ENCODE results near the gene GAL3ST1.

The GAL3ST1 gene

GRCh38 chr22:30531651-30532608 is 42.5 kb downstream of the GAL3ST1 start:
- no peak for DNase-seq

- no peak for DNase-seq
Measured at GRCh38 chr22:30526656-30527055, 47.8 kb downstream of the GAL3ST1 start.

- no peak for DNase-seq
Measured at GRCh38 chr22:30523646-30524489, 50.6 kb downstream of the GAL3ST1 start.

GRCh38 chr22:30521368-30522156 is 52.9 kb downstream of the GAL3ST1 start:
- no peak for DNase-seq

GRCh38 chr22:30519842-30520425 is 54.5 kb downstream of the GAL3ST1 start:
- DNase-seq = no peak

GRCh38 chr22:30516731-30517130 is 57.7 kb downstream of the GAL3ST1 start:
- DNase-seq = no peak

GRCh38 chr22:30516273-30516672 is 58.2 kb downstream of the GAL3ST1 start:
- DNase-seq = no peak

- no peak for DNase-seq
Measured at GRCh38 chr22:30514252-30514651, 60.2 kb downstream of the GAL3ST1 start.

GRCh38 chr22:30513462-30513861 is 61.0 kb downstream of the GAL3ST1 start:
- DNase-seq = no peak

- DNase-seq = no peak
Measured at GRCh38 chr22:30511911-30512310, 62.6 kb downstream of the GAL3ST1 start.

- no peak for DNase-seq
Measured at GRCh38 chr22:30511109-30511508, 63.4 kb downstream of the GAL3ST1 start.

GRCh38 chr22:30508216-30508615 is 66.2 kb downstream of the GAL3ST1 start:
- no peak for DNase-seq

GRCh38 chr22:30507670-30508069 is 66.8 kb downstream of the GAL3ST1 start:
- DNase-seq = no peak

- DNase-seq = no peak
Measured at GRCh38 chr22:30506507-30506968, 67.9 kb downstream of the GAL3ST1 start.

Measured in suppressor macrophage (primary cell).